ENCODE measurements around the gene CDKL4. TPM values are rescaled to one million over a fixed set of nuclear protein-coding genes. Genes with fewer than 3 reads are reported as not detected.

CDKL4 gene
- total and polyA plus RNA-seq, 10 donors: 0.22 to 1.8 (median 0.95) TPM; not detected in 3

- TF ChIP-seq POLR2AphosphoS5 (IDR thresholded peaks at IDR 0.05): no peak
- TF ChIP-seq POLR2A (IDR thresholded peaks at IDR 0.05): no peak
- TF ChIP-seq CTCF (IDR thresholded peaks at IDR 0.05 in 8 of 11, conservative IDR thresholded peaks at IDR 0.05 in 3 of 11): no peak
- H3K36me3 ChIP-seq: peaks cover 0 to 90% (median 50%) of the 10 kb centered on the region in 6 donors
- no peak for DNase-seq
Measured at GRCh38 chr2:39256040-39256439, 12.3 kb upstream of the CDKL4 start.

GRCh38 chr2:39252888-39253518, 9.2 kb upstream of the CDKL4 start:
- intact Hi-C loops (cut with DNase I; ENCODE audit: low total_unique reads): no loop called here
- Histone ChIP-seq H3K27ac (no peak overlapping the region), H3K4me3 (no peak overlapping the region), H3K9me3 (peaks cover 0 to 7% (median 0%) of the 10 kb centered on the region in 8 donors), H3K27me3 (replicated peaks in 1 of 7) (no peaks in the 10 kb centered on the region), H3K36me3 (peaks cover 0 to 75% (median 41%) of the 10 kb centered on the region in 6 donors), H3K4me1 (no peaks in the 10 kb centered on the region)
- TF ChIP-seq POLR2AphosphoS5 (IDR thresholded peaks at IDR 0.05) (no peak), POLR2A (IDR thresholded peaks at IDR 0.05) (no peak), CTCF (IDR thresholded peaks at IDR 0.05 in 8 of 11, conservative IDR thresholded peaks at IDR 0.05 in 3 of 11) (no peak)
- no peak for DNase-seq
- WGBS, 5 donors: 88 to 93% (median 92%) methylated on average over 18 of the region's 18 CpGs

More at GRCh38 chr2:39256040-39256439, 12.3 kb upstream of the CDKL4 start:
- no peak overlapping the region for H3K4me3 ChIP-seq
- peaks cover 0 to 3% (median 0%) of the 10 kb centered on the region in 8 donors for H3K9me3 ChIP-seq
- no peak overlapping the region for H3K27ac ChIP-seq
- intact Hi-C loops (cut with DNase I; ENCODE audit: low total_unique reads): no loop called here
- no peaks in the 10 kb centered on the region for H3K27me3 ChIP-seq (replicated peaks in 1 of 7)
- no peaks in the 10 kb centered on the region for H3K4me1 ChIP-seq

GRCh38 chr2:39247512-39248043, 3.8 kb upstream of the CDKL4 start:
- peaks cover 0 to 11% (median 4%) of the 10 kb centered on the region in 6 donors for H3K4me1 ChIP-seq
- peaks cover 0 to 7% (median 0%) of the 10 kb centered on the region in 8 donors for H3K9me3 ChIP-seq
- TF ChIP-seq POLR2AphosphoS5 (IDR thresholded peaks at IDR 0.05): no peak
- TF ChIP-seq POLR2A (IDR thresholded peaks at IDR 0.05): no peak
- TF ChIP-seq CTCF (IDR thresholded peaks at IDR 0.05 in 8 of 11, conservative IDR thresholded peaks at IDR 0.05 in 3 of 11): no peak
- H3K36me3 ChIP-seq: peaks cover 0 to 31% (median 16%) of the 10 kb centered on the region in 6 donors
- H3K27me3 ChIP-seq (replicated peaks in 1 of 7): no peaks in the 10 kb centered on the region
- 77 to 91% (median 81%) methylated on average over 6 of the region's 6 CpGs for WGBS, 5 donors
- intact Hi-C loops (cut with DNase I; ENCODE audit: low total_unique reads): no loop called here
- DNase-seq: no peak
- H3K4me3 ChIP-seq: no peak overlapping the region
- no peak overlapping the region for H3K27ac ChIP-seq

GRCh38 chr2:39246382-39246980, 2.7 kb upstream of the CDKL4 start:
- peaks cover 0 to 11% (median 4%) of the 10 kb centered on the region in 6 donors for H3K4me1 ChIP-seq
- peaks cover 0 to 7% (median 0%) of the 10 kb centered on the region in 8 donors for H3K9me3 ChIP-seq
- no peak overlapping the region for H3K27ac ChIP-seq
- whole genome bisulfite sequencing, 5 donors: 75 to 84% (median 83%) methylated on average over 1 of the region's 1 CpG
- no peak overlapping the region for H3K4me3 ChIP-seq
- TF ChIP-seq CTCF (IDR thresholded peaks at IDR 0.05 in 8 of 11, conservative IDR thresholded peaks at IDR 0.05 in 3 of 11) (no peak), POLR2AphosphoS5 (IDR thresholded peaks at IDR 0.05) (no peak)
- H3K36me3 ChIP-seq: peaks cover 0 to 20% (median 9%) of the 10 kb centered on the region in 6 donors
- intact Hi-C loops (cut with DNase I; ENCODE audit: low total_unique reads): no loop called here
- no peak for DNase-seq
- no peaks in the 10 kb centered on the region for H3K27me3 ChIP-seq (replicated peaks in 1 of 7)

Data from spleen (tissue), 11 donors.